Vagina (tissue), 2 donors: Measurements from ENCODE around the gene KCND2. TPM values are rescaled to one million over a fixed set of nuclear protein-coding genes. Genes with fewer than 3 reads are reported as not detected.

Experiments used
- DNase-seq, 2 donors: peaks; one replicate each; pipeline ENCODE4 v3.0.0-alpha.2; 2017; ENCODE audit errors: extremely low spot score in 2 of 2
- H3K27ac ChIP-seq: fragments of 200-600 bp; sonication (generic); one replicate; pipeline ENCODE4 v1.5.1; 2019
- H3K27me3 ChIP-seq: fragments of 200-600 bp; sonication (generic); one replicate; pipeline ENCODE4 v1.5.1; 2019
- H3K36me3 ChIP-seq, 2 donors: fragments of 200-600 bp; sonication (generic); one replicate each; pipeline ENCODE4 v1.5.1; 2017 to 2019
- H3K4me1 ChIP-seq: fragments of 200-600 bp; sonication (generic); one replicate; pipeline ENCODE4 v1.5.1; 2019
- H3K4me3 ChIP-seq, 2 donors: fragments of 200-600 bp; sonication (generic); 1 replicate in 1 of 2; 2 replicates in 1 of 2; pipeline ENCODE4 v1.5.1; 2016 to 2019
- H3K9me3 ChIP-seq: fragments of 200-600 bp; sonication (generic); one replicate; pipeline ENCODE4 v1.5.1; 2019
- CTCF ChIP-seq, 3 experiments: fragments of 450-650 bp in 2 of 3; fragments of 200-600 bp in 1 of 3; sonication (generic) in 1 of 3; IDR thresholded peaks; one replicate each; pipeline ENCODE4 v1.5.1; 2017 to 2019; ENCODE audit warnings: antibody characterized with exemption in 3 of 3, mild to moderate bottlenecking in 2 of 3, moderate library complexity in 2 of 3
- POLR2A ChIP-seq, 2 donors: fragments of 450-650 bp; IDR thresholded peaks; one replicate each; pipeline ENCODE4 v1.6.1; 2017; ENCODE audit warnings: antibody characterized with exemption in 2 of 2, mild to moderate bottlenecking in 2 of 2, moderate library complexity in 2 of 2
- POLR2AphosphoS5 ChIP-seq, 2 donors: sonication (generic); formaldehyde crosslinking; IDR thresholded peaks; one replicate each; pipeline ENCODE4 v1.9.0; 2017; ENCODE audit warnings: antibody characterized with exemption in 2 of 2, mild to moderate bottlenecking in 2 of 2, low read depth in 1 of 2; ENCODE audit not compliant: insufficient read depth in 1 of 2
- intact Hi-C: fragments of 100-400 bp; cut with DNase I; formaldehyde crosslinking; loops from one replicate; pipeline ENCODE4 v1.15.1; 2023
- total RNA-seq: library from RNA; depleted of rRNA; stranded (reverse); fragments of >200 nt; gene quantifications from one replicate; pipeline ENCODE4 v1.2.3, GENCODE V29; 2016

The KCND2 gene
- total RNA-seq, 1 donor from 2014 or later, result 3.7 TPM

GRCh38 chr7:120332433-120332832 is 59.5 kb downstream of the KCND2 start:
- intact Hi-C loops, result no loop called here
- no peak overlapping the region for H3K27ac ChIP-seq

DNA sequence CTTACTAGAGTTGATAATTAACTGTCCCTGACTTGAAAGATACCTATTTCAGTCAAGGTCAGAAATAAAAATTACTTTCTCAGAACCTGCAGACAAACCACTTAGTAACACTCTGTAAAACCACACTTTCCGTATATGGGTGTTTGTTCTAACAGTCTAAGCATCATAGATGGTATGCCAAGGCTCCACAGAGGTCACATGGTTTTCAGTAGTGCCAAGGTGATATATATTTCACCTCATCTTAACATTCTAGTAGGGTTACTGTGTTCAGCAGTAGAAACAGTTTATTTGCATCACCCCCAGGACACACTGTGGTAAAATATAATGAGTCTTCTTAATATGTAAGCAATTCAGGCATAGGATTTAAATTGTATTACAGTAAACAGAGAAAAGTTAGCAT is 61.5 kb downstream of the KCND2 start:
- Histone ChIP-seq H3K4me3 (no peak overlapping the region), H3K36me3 (no peaks in the 10 kb centered on the region), H3K27ac (no peak overlapping the region), H3K4me1 (no peaks in the 10 kb centered on the region), H3K9me3 (no peaks in the 10 kb centered on the region), H3K27me3 (no peaks in the 10 kb centered on the region)
- no peak for DNase-seq
- intact Hi-C loops, result no loop called here
- TF ChIP-seq POLR2AphosphoS5 (IDR thresholded peaks at IDR 0.05; ENCODE audit: insufficient read depth in 1 of 2, low read depth in 1 of 2), result no peak
- TF ChIP-seq POLR2A (IDR thresholded peaks at IDR 0.05), result no peak
- no peak for TF ChIP-seq CTCF (IDR thresholded peaks at IDR 0.05)

More at GRCh38 chr7:120332433-120332832, 59.5 kb downstream of the KCND2 start:
- DNase-seq, result no peak
- Histone ChIP-seq H3K36me3 (no peaks in the 10 kb centered on the region), H3K4me3 (no peak overlapping the region), H3K9me3 (no peaks in the 10 kb centered on the region), H3K4me1 (no peaks in the 10 kb centered on the region), H3K27me3 (no peaks in the 10 kb centered on the region)
- TF ChIP-seq POLR2AphosphoS5 (IDR thresholded peaks at IDR 0.05; ENCODE audit: insufficient read depth in 1 of 2, low read depth in 1 of 2) (no peak), POLR2A (IDR thresholded peaks at IDR 0.05) (no peak), CTCF (IDR thresholded peaks at IDR 0.05) (no peak)

DNA sequence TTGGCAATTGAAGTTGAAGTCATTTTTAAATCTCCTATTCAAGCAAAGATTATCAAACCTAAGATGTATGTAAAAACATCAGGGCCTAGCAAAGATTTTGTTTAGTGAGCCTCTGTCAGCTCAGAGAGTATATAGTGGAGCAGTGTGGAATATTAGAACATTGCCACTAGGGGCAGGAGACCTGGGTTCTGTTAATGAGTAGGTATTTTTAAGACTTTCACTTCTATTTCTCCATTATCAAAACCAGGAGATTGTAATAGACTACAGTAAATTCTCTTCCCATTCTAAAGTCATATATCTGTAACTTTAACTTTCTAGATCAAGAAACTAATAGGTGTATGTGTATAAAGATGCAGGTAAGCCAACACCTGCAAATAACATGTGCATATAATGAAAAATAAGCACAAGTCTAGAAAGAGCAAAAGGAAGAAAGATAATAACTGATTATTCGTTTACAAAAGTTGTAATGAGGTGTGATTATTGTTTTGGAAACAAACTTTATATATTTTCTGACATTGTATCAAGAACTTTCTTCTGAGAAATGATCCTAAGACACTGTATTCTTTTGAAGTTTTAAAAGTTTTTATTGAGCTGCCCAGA is 64.4 kb downstream of the KCND2 start:
- no peaks in the 10 kb centered on the region for H3K9me3 ChIP-seq
- no peaks in the 10 kb centered on the region for H3K4me1 ChIP-seq
- no peak for DNase-seq
- H3K4me3 ChIP-seq, result no peak overlapping the region
- no peak overlapping the region for H3K27ac ChIP-seq
- no peaks in the 10 kb centered on the region for H3K36me3 ChIP-seq
- intact Hi-C loops, result no loop called here
- TF ChIP-seq CTCF (IDR thresholded peaks at IDR 0.05) (peak in 1 of 3 experiments; percentile 15), POLR2AphosphoS5 (IDR thresholded peaks at IDR 0.05; ENCODE audit: insufficient read depth in 1 of 2, low read depth in 1 of 2) (no peak), POLR2A (IDR thresholded peaks at IDR 0.05) (no peak)
- H3K27me3 ChIP-seq, result no peaks in the 10 kb centered on the region

DNA sequence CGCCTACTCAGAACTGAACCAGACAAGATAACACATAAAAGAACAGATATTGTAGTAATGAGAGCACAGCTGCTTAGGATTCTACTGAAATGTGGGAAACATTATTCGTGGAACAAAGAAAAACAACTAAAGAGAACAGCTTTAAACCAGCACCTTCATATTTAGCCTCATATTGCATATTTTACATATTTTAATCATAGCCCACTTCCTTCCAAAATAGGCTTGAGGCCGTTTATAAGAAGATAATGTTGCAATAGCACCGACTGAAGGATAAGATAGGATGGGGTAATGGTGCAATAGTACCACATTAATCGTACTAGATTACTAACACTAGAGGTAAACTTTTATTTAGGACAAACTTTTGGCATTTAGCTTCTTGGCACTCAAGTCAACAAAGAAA is 71.3 kb downstream of the KCND2 start:
- H3K4me3 ChIP-seq, result no peak overlapping the region
- H3K27ac ChIP-seq, result no peak overlapping the region
- no peaks in the 10 kb centered on the region for H3K9me3 ChIP-seq
- no peaks in the 10 kb centered on the region for H3K36me3 ChIP-seq
- H3K27me3 ChIP-seq, result no peaks in the 10 kb centered on the region
- DNase-seq, result no peak
- intact Hi-C loops, result no loop called here
- TF ChIP-seq POLR2A (IDR thresholded peaks at IDR 0.05) (no peak), POLR2AphosphoS5 (IDR thresholded peaks at IDR 0.05; ENCODE audit: insufficient read depth in 1 of 2, low read depth in 1 of 2) (peak in 1 of 2 donors; percentile 36)
- H3K4me1 ChIP-seq, result no peaks in the 10 kb centered on the region

DNA sequence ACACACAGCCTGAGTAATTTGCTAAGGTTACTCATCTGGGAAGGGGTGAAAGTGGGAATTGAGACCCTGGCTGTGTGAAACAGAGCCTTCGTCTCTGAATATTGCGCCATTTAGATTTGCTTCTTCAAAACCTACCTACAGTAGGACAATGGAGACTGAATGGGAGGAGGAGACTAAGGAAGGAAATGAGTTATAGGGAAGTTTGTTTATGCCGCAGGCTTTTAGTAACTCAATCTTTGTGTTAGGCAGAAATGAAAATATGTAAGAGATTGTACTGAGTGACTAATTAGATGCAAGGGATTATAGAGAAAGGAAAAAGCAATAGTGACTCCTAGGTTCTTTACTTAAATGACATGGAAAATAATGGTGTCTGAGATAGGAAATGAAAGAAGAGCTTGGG is 80.2 kb downstream of the KCND2 start:
- no peak for TF ChIP-seq POLR2A (IDR thresholded peaks at IDR 0.05)
- TF ChIP-seq POLR2AphosphoS5 (IDR thresholded peaks at IDR 0.05; ENCODE audit: insufficient read depth in 1 of 2, low read depth in 1 of 2), result no peak
- TF ChIP-seq CTCF (IDR thresholded peaks at IDR 0.05), result no peak
- intact Hi-C loops, result no loop called here
- Histone ChIP-seq H3K4me1 (no peaks in the 10 kb centered on the region), H3K9me3 (no peaks in the 10 kb centered on the region), H3K36me3 (no peaks in the 10 kb centered on the region), H3K4me3 (no peak overlapping the region), H3K27me3 (no peaks in the 10 kb centered on the region), H3K27ac (no peak overlapping the region)
- DNase-seq, result no peak
